ENCODE data around the gene LBP.

Gene LBP

GRCh38 chr20:38353316-38353715 lies 7.0 kb downstream of the LBP start:
- no peak for TF ChIP-seq MYC (IDR thresholded peaks at IDR 0.05; ENCODE audit: low read depth, low read length)
- no peak for TF ChIP-seq POLR2A (IDR thresholded peaks at IDR 0.05; ENCODE audit: extremely low read depth, insufficient read length)
- no peak for TF ChIP-seq CTCF (IDR thresholded peaks at IDR 0.05; ENCODE audit: low read depth, low read length)
- TF ChIP-seq, protein P1, sequence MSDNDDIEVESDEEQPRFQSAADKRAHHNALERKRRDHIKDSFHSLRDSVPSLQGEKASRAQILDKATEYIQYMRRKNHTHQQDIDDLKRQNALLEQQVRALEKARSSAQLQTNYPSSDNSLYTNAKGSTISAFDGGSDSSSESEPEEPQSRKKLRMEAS (IDR thresholded peaks at IDR 0.05; ENCODE audit: low read depth, low read length) = no peak
- no peak overlapping the region for H3K4me3 ChIP-seq (ENCODE audit: low read depth, low read length)
- DNase-seq (ENCODE audit: low read depth) = no peak

GRCh38 chr20:38354227-38354626 lies 7.9 kb downstream of the LBP start:
- TF ChIP-seq, protein P1 (IDR thresholded peaks at IDR 0.05; ENCODE audit: low read depth, low read length) = no peak
- TF ChIP-seq MYC (IDR thresholded peaks at IDR 0.05; ENCODE audit: low read depth, low read length) (no peak), CTCF (IDR thresholded peaks at IDR 0.05; ENCODE audit: low read depth, low read length) (no peak), POLR2A (IDR thresholded peaks at IDR 0.05; ENCODE audit: extremely low read depth, insufficient read length) (no peak)
- H3K4me3 ChIP-seq (ENCODE audit: low read depth, low read length) = no peak overlapping the region
- DNase-seq (ENCODE audit: low read depth) = no peak

DNA sequence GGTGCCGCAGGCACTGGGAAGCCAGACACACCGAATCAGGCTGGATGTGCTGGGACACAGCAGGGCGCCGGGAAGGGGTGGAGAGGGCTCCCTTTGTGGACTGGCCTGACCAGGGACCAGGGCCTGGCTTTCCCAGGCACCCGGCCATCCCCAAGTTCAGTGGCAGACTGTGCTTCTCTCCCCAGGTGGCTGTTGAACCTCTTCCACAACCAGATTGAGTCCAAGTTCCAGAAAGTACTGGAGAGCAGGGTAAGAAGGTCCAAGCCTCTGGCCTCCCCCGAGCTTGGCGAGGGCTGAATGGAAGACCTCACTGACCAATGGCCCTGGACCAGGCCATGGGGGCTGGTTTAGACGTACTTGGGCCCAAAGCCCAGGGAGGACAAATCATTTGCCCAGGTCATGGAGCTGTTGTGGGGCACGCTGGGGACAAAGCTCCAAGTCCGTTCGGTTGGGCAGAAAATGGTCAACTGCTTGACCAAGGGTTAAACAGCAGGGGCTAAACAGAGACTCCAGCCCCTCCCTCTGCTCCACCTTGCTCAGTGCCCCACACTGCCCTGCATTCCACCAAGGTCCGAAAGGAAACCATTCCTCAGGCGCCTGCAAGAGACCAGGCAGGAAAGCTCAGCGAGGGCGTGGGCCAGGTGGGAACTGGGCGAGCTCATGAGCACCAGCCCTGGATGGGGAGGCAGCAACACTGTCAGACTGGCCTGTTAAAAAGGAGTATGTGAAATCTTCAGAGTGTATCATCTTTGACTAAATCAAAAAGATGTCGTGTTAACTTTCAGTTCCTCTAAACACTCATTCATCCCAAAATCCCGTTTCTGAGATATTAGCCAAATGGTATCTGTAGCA lies 9.1 kb downstream of the LBP start:
- DNase-seq (ENCODE audit: low read depth) = no peak
- no peak overlapping the region for H3K4me3 ChIP-seq (ENCODE audit: low read depth, low read length)
- TF ChIP-seq, protein P1 (IDR thresholded peaks at IDR 0.05; ENCODE audit: low read depth, low read length) = no peak

DNA sequence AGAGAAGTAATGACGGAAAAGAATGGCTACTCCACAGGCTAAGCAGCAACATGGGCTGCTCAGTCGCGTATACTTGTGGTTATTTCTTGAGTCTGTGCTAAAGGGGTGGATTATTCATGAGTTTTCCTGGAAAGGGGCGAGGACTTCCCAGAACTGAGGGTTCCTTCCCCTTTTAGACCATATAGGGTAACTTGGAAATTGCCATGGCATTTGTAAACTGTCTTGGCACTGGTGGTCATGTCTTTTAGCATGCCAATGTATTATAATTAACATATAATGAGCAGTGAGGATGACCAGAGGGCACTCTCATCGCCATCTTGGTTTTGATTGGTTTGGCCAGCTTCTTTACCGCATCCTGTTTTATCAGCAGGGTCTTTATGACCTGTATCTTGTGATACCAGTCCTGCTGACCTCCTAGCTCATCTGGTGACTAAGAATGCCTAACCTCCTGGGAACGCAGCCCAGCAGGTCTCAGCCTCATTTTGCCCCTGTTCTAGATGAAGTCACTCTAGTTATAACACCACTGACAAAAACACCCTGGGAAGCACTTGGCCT lies 11.4 kb downstream of the LBP start:
- TF ChIP-seq, protein P1 (IDR thresholded peaks at IDR 0.05; ENCODE audit: low read depth, low read length) = no peak
- no peak for DNase-seq (ENCODE audit: low read depth)
- H3K4me3 ChIP-seq (ENCODE audit: low read depth, low read length) = no peak overlapping the region

DNA sequence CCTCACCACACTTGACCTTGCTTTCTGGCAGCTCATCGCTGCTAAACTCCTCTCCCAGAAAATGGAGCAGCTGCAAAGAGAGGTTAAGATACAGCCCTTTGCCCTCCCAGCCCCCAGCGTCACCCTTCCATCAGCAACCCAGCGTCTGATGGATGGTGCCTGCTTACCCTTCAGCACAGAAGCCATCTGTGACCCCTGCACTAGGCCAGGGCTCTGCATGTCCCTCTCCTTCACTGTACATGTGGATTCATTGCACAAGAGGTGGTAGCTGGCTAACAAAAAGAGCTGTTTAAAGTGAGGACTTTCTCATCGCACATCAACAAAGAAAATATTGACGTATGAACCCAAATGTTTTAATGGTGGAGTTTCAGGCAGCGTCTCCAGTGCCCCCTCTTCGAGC lies 12.3 kb downstream of the LBP start:
- no peak overlapping the region for H3K4me3 ChIP-seq (ENCODE audit: low read depth, low read length)
- TF ChIP-seq, protein P1 (IDR thresholded peaks at IDR 0.05; ENCODE audit: low read depth, low read length) = no peak
- no peak for TF ChIP-seq CTCF (IDR thresholded peaks at IDR 0.05; ENCODE audit: low read depth, low read length)
- no peak for TF ChIP-seq POLR2A (IDR thresholded peaks at IDR 0.05; ENCODE audit: extremely low read depth, insufficient read length)
- TF ChIP-seq MYC (IDR thresholded peaks at IDR 0.05; ENCODE audit: low read depth, low read length) = no peak
- no peak for DNase-seq (ENCODE audit: low read depth)

DNA sequence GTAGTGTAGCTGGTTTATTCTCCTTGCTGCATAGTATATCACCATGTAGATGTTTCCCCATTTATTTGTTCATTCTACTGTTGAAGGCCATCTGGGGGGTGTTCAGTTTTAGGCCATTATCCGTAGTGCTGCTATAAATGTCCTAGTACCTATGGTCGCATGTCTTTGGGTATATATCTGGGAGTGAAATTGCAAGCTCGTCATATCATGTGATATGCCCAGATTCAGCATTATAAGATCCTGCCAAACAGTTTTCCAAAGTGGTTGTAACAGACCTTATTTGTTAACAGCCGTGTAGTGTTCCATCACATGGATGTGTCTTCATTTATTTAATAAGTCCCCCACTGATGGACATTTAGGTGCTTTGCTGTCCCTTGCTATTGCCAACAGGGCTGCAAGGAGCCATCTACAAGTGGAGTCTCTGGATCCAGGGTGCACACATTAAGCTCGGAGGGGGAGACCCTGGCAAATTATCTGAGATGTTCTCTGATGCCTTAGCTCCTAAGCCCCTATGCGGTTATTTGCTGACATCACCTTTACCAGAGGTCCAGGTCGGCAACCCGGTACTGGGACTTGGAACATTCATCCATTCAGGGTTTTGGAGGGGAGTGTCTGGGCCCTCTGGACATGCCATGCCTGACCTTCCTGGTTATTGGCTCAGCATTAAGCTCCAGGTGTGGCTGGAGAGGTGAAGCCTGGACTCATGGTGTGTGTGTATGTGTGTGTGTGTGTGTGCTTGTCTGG lies 16.9 kb downstream of the LBP start:
- H3K4me3 ChIP-seq (ENCODE audit: low read depth, low read length) = no peak overlapping the region
- DNase-seq (ENCODE audit: low read depth) = no peak
- TF ChIP-seq MYC (IDR thresholded peaks at IDR 0.05; ENCODE audit: low read depth, low read length) = no peak
- TF ChIP-seq, protein P1 (IDR thresholded peaks at IDR 0.05; ENCODE audit: low read depth, low read length) = no peak
- no peak for TF ChIP-seq CTCF (IDR thresholded peaks at IDR 0.05; ENCODE audit: low read depth, low read length)
- no peak for TF ChIP-seq POLR2A (IDR thresholded peaks at IDR 0.05; ENCODE audit: extremely low read depth, insufficient read length)
